Mesodermal cell (in vitro differentiated cells): Measurements from ENCODE around the gene DUSP22.

Experiments used
- H3K27ac ChIP-seq: 2 replicates; pipeline ENCODE4 v1.7.0; 2013; ENCODE audit warnings: mild to moderate bottlenecking, low read depth, low read length, moderate library complexity; ENCODE audit not compliant: severe bottlenecking
- H3K36me3 ChIP-seq: 2 replicates; pipeline ENCODE4 v1.7.1; 2013; ENCODE audit warnings: mild to moderate bottlenecking, low read length, moderate library complexity; ENCODE audit not compliant: control insufficient read depth, insufficient read depth
- H3K4me1 ChIP-seq: one replicate; pipeline ENCODE4 v1.7.1; 2013; ENCODE audit warnings: mild to moderate bottlenecking, low read length; ENCODE audit not compliant: insufficient read depth, control insufficient read depth, poor library complexity, severe bottlenecking
- H3K4me3 ChIP-seq: 2 replicates; pipeline ENCODE4 v1.7.0; 2013; ENCODE audit warnings: low read length, control low read depth, mild to moderate bottlenecking; ENCODE audit not compliant: insufficient read depth, poor library complexity, severe bottlenecking; ENCODE audit errors: extremely low read depth
- H3K9me3 ChIP-seq: 2 replicates; pipeline ENCODE4 v1.7.1; 2013; ENCODE audit warnings: mild to moderate bottlenecking, low read length, moderate library complexity; ENCODE audit not compliant: control insufficient read depth
- WGBS, 2 experiments: methylation state at CpG; one replicate each; pipeline ENCODE4 v1.1.5; 2013; ENCODE audit warnings: missing lambda C conversion rate in 2 of 2; ENCODE audit not compliant: insufficient coverage in 2 of 2; 5-methylcytosine and 5-hydroxymethylcytosine counted together

Gene DUSP22

GRCh38 chr6:355373-356208 is 63.3 kb downstream of the DUSP22 start:
- no peaks in the 10 kb centered on the region for H3K4me1 ChIP-seq
- H3K4me3 ChIP-seq, result no peak overlapping the region
- H3K36me3 ChIP-seq, result no peaks in the 10 kb centered on the region
- H3K27ac ChIP-seq, result no peak overlapping the region
- WGBS, 2 experiments, result 77 to 82% methylated on average over 6 to 9 of the region's 9 CpGs
- H3K9me3 ChIP-seq, result peaks cover 9% of the 10 kb centered on the region

GRCh38 chr6:356828-357251 is 64.6 kb downstream of the DUSP22 start:
- H3K27ac ChIP-seq, result no peak overlapping the region
- peaks cover 9% of the 10 kb centered on the region for H3K9me3 ChIP-seq
- 85 to 86% methylated on average over 11 of the region's 11 CpGs for WGBS, 2 experiments
- no peaks in the 10 kb centered on the region for H3K4me1 ChIP-seq
- no peaks in the 10 kb centered on the region for H3K36me3 ChIP-seq
- H3K4me3 ChIP-seq, result no peak overlapping the region

- Histone ChIP-seq H3K36me3 (no peaks in the 10 kb centered on the region), H3K9me3 (peaks cover 11% of the 10 kb centered on the region), H3K27ac (no peak overlapping the region), H3K4me3 (no peak overlapping the region), H3K4me1 (no peaks in the 10 kb centered on the region)
- WGBS, 2 experiments, result 77 to 81% methylated on average over 12 of the region's 12 CpGs
Measured at GRCh38 chr6:357261-357790, 65.0 kb downstream of the DUSP22 start.

- H3K4me1 ChIP-seq, result no peaks in the 10 kb centered on the region
- WGBS, 2 experiments, result 86 to 89% methylated on average over 11 to 13 of the region's 13 CpGs
- H3K27ac ChIP-seq, result no peak overlapping the region
- peaks cover 16% of the 10 kb centered on the region for H3K9me3 ChIP-seq
- no peaks in the 10 kb centered on the region for H3K36me3 ChIP-seq
- H3K4me3 ChIP-seq, result no peak overlapping the region
Measured at GRCh38 chr6:357791-358341, 65.6 kb downstream of the DUSP22 start.

- peaks cover 17% of the 10 kb centered on the region for H3K9me3 ChIP-seq
- WGBS, 2 experiments, result 76 to 92% methylated on average over 4 of the region's 4 CpGs
- H3K27ac ChIP-seq, result no peak overlapping the region
- no peaks in the 10 kb centered on the region for H3K4me1 ChIP-seq
- no peaks in the 10 kb centered on the region for H3K36me3 ChIP-seq
- H3K4me3 ChIP-seq, result no peak overlapping the region
Measured at GRCh38 chr6:358432-358831, 66.1 kb downstream of the DUSP22 start.

- Histone ChIP-seq H3K4me3 (no peak overlapping the region), H3K9me3 (peaks cover 18% of the 10 kb centered on the region), H3K27ac (no peak overlapping the region), H3K4me1 (no peaks in the 10 kb centered on the region), H3K36me3 (no peaks in the 10 kb centered on the region)
- 88 to 91% methylated on average over 8 of the region's 8 CpGs for WGBS, 2 experiments
Measured at GRCh38 chr6:358847-359246, 66.6 kb downstream of the DUSP22 start.

GRCh38 chr6:359261-360035 is 67.2 kb downstream of the DUSP22 start:
- no peak overlapping the region for H3K4me3 ChIP-seq
- peaks cover 24% of the 10 kb centered on the region for H3K9me3 ChIP-seq
- WGBS, 2 experiments, result 79 to 82% methylated on average over 12 to 14 of the region's 20 CpGs
- no peaks in the 10 kb centered on the region for H3K36me3 ChIP-seq
- H3K4me1 ChIP-seq, result no peaks in the 10 kb centered on the region
- no peak overlapping the region for H3K27ac ChIP-seq

GRCh38 chr6:360349-360748 is 68.1 kb downstream of the DUSP22 start:
- WGBS, 2 experiments, result 91 to 100% methylated on average over 3 to 5 of the region's 5 CpGs

GRCh38 chr6:360764-361373 is 68.6 kb downstream of the DUSP22 start:
- H3K4me1 ChIP-seq, result no peaks in the 10 kb centered on the region
- H3K27ac ChIP-seq, result no peak overlapping the region
- H3K9me3 ChIP-seq, result peaks cover 20% of the 10 kb centered on the region
- WGBS, 2 experiments, result 84 to 88% methylated on average over 19 of the region's 19 CpGs
- H3K36me3 ChIP-seq, result no peaks in the 10 kb centered on the region
- H3K4me3 ChIP-seq, result no peak overlapping the region

More at GRCh38 chr6:360349-360748, 68.1 kb downstream of the DUSP22 start:
- no peaks in the 10 kb centered on the region for H3K36me3 ChIP-seq
- no peak overlapping the region for H3K4me3 ChIP-seq
- H3K9me3 ChIP-seq, result peaks cover 22% of the 10 kb centered on the region
- no peak overlapping the region for H3K27ac ChIP-seq
- H3K4me1 ChIP-seq, result no peaks in the 10 kb centered on the region

GRCh38 chr6:361411-362132 is 69.3 kb downstream of the DUSP22 start:
- WGBS, 2 experiments, result 89% methylated on average over 13 to 14 of the region's 16 CpGs
- no peak overlapping the region for H3K27ac ChIP-seq
- H3K4me1 ChIP-seq, result no peaks in the 10 kb centered on the region
- H3K9me3 ChIP-seq, result peaks cover 20% of the 10 kb centered on the region
- H3K36me3 ChIP-seq, result no peaks in the 10 kb centered on the region
- H3K4me3 ChIP-seq, result no peak overlapping the region
